WTC11 (cell line): ENCODE results near the gene PLXND1.

ENCODE experiments used
- ATF1 ChIP-seq: sonication (generic); formaldehyde crosslinking; IDR thresholded peaks from 2 replicates; pipeline ENCODE4 v1.8.1; 2023; ENCODE audit warnings: mild to moderate bottlenecking, moderate library complexity, missing genetic modification reagents
- CBFB ChIP-seq: sonication (generic); formaldehyde crosslinking; IDR thresholded peaks from 2 replicates; pipeline ENCODE4 v1.8.1; 2022; ENCODE audit warnings: mild to moderate bottlenecking, low read depth, missing genetic modification reagents
- CREM ChIP-seq: sonication (generic); formaldehyde crosslinking; IDR thresholded peaks from 2 replicates; pipeline ENCODE4 v1.8.1; 2022; ENCODE audit warnings: mild to moderate bottlenecking, missing genetic modification reagents, moderate library complexity
- CTCF ChIP-seq: fragments of 200-600 bp; IDR thresholded peaks from 2 replicates; pipeline ENCODE4 v1.8.0; 2022; ENCODE audit warnings: antibody characterized with exemption
- FOXJ3 ChIP-seq: sonication (generic); formaldehyde crosslinking; IDR thresholded peaks from 2 replicates; pipeline ENCODE4 v1.9.0; 2021; ENCODE audit warnings: missing genetic modification reagents, mild to moderate bottlenecking, borderline replicate concordance
- TEAD4 ChIP-seq: sonication (generic); formaldehyde crosslinking; IDR thresholded peaks from 2 replicates; pipeline ENCODE4 v1.8.0; 2022; ENCODE audit warnings: mild to moderate bottlenecking, missing genetic modification reagents
- ZNF532 ChIP-seq: fragments of 250-450 bp; sonication (Bioruptor Pico); IDR thresholded peaks from 2 replicates; pipeline ENCODE4 v1.9.0; 2021; ENCODE audit warnings: mild to moderate bottlenecking, borderline replicate concordance
- TF ChIP-seq, protein P1 (sequence below): sonication (generic); formaldehyde crosslinking; IDR thresholded peaks from 2 replicates; pipeline ENCODE4 v1.8.0; 2023; ENCODE audit warnings: mild to moderate bottlenecking, missing genetic modification reagents

- TF ChIP-seq FOXJ3 (CRISPR knock-in tag) = no peak
- no peak for TF ChIP-seq CBFB (CRISPR knock-in tag)
- TF ChIP-seq ZNF532 (CRISPR knock-in tag) = no peak
- no peak for TF ChIP-seq TEAD4 (CRISPR knock-in tag)
- TF ChIP-seq, protein P1, sequence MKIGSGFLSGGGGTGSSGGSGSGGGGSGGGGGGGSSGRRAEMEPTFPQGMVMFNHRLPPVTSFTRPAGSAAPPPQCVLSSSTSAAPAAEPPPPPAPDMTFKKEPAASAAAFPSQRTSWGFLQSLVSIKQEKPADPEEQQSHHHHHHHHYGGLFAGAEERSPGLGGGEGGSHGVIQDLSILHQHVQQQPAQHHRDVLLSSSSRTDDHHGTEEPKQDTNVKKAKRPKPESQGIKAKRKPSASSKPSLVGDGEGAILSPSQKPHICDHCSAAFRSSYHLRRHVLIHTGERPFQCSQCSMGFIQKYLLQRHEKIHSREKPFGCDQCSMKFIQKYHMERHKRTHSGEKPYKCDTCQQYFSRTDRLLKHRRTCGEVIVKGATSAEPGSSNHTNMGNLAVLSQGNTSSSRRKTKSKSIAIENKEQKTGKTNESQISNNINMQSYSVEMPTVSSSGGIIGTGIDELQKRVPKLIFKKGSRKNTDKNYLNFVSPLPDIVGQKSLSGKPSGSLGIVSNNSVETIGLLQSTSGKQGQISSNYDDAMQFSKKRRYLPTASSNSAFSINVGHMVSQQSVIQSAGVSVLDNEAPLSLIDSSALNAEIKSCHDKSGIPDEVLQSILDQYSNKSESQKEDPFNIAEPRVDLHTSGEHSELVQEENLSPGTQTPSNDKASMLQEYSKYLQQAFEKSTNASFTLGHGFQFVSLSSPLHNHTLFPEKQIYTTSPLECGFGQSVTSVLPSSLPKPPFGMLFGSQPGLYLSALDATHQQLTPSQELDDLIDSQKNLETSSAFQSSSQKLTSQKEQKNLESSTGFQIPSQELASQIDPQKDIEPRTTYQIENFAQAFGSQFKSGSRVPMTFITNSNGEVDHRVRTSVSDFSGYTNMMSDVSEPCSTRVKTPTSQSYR (CRISPR knock-in tag) = no peak
- no peak for TF ChIP-seq CTCF
- no peak for TF ChIP-seq ATF1 (CRISPR knock-in tag)
- no peak for TF ChIP-seq CREM (CRISPR knock-in tag)
Observed at GRCh38 chr3:129528589-129529100, 77.8 kb downstream of the PLXND1 start, which contains the start of gene RHO.
